K562 (cell line): Measurements from ENCODE around the gene GPR42. TPM values are rescaled to one million over a fixed set of nuclear protein-coding genes. Genes with fewer than 3 reads are reported as not detected.

ENCODE experiments used
- FOSL1 ChIP-seq: fragments of 200-800 bp; sonication (Bioruptor generic); conservative IDR thresholded peaks from 2 replicates; pipeline ENCODE4 v1.6.1; 2016; ENCODE audit warnings: missing genetic modification characterization, missing compliant biosample characterization
- GABPB2 ChIP-seq: fragments of 250-450 bp; sonication (Bioruptor Pico); conservative IDR thresholded peaks from 2 replicates; pipeline ENCODE4 v1.5.1; 2021; ENCODE audit warnings: mild to moderate bottlenecking
- HMG20A ChIP-seq: fragments of 450-650 bp; formaldehyde crosslinking; conservative IDR thresholded peaks from 2 replicates; pipeline ENCODE4 v1.4.0; 2020; ENCODE audit warnings: mild to moderate bottlenecking, mixed read lengths
- LEF1 ChIP-seq: fragments of 450-650 bp; IDR thresholded peaks from 2 replicates; pipeline ENCODE4 v1.6.1; 2016; ENCODE audit warnings: mild to moderate bottlenecking
- PCBP1 ChIP-seq: fragments of 200-400 bp; formaldehyde crosslinking; IDR thresholded peaks from 2 replicates; pipeline ENCODE4 v1.6.1; 2018; ENCODE audit warnings: mild to moderate bottlenecking, low read depth, low read length; ENCODE audit not compliant: poor library complexity, severe bottlenecking
- ZNF224 ChIP-seq: sonication (generic); formaldehyde crosslinking; IDR thresholded peaks from 2 replicates; pipeline ENCODE4 v1.8.0; 2022; ENCODE audit warnings: mild to moderate bottlenecking, missing genetic modification reagents
- polyA plus RNA-seq, 8 experiments: library from polyadenylated mRNA; depleted of rRNA in 4 of 8; stranded (reverse) in 5 of 8; unstranded in 3 of 8; fragments of >200 nt; fragmentation: Nextera tagmentation in 2 of 8; fragmentation: Illumina TruSeq in 1 of 8; extraction: Ambion mirVana in 2 of 8; extraction: Trizol in 1 of 8; gene quantifications; 2 replicates each; pipeline versions ENCODE4 v1.2.1 to v1.2.3, GENCODE V29; 2011 to 2014; ENCODE audit warnings: inconsistent platforms in 1 of 8, missing spikeins in 1 of 8
- total RNA-seq, 7 experiments: library from RNA; depleted of rRNA in 6 of 7; stranded (reverse); fragments of >200 nt in 6 of 7; fragmentation: Illumina TruSeq in 2 of 7; extraction: Trizol in 2 of 7; gene quantifications; 2 replicates each; pipeline versions ENCODE4 v1.2.1 to v1.2.3, GENCODE V29; 2011 to 2021; ENCODE audit warnings: low replicate concordance in 1 of 7
- TF ChIP-seq, protein P1 (sequence below): fragments of 250-450 bp; sonication (Bioruptor Pico); IDR thresholded peaks from 2 replicates; pipeline ENCODE4 v1.8.0; 2022; ENCODE audit warnings: moderate library complexity, mild to moderate bottlenecking, inconsistent platforms
- TF ChIP-seq, protein P2 (sequence below): sonication (generic); formaldehyde crosslinking; IDR thresholded peaks from 2 replicates; pipeline ENCODE4 v1.8.0; 2022; ENCODE audit warnings: missing genetic modification reagents, mild to moderate bottlenecking, moderate library complexity, borderline replicate concordance
- TF ChIP-seq, protein P3 (sequence below): fragments of 450-650 bp; IDR thresholded peaks from 2 replicates; pipeline ENCODE4 v1.6.1; 2018; ENCODE audit not compliant: partially characterized antibody
- TF ChIP-seq, protein P4 (sequence below): fragments of 450-650 bp; formaldehyde crosslinking; IDR thresholded peaks from 2 replicates; pipeline ENCODE4 v1.4.0; 2022; ENCODE audit warnings: missing genetic modification characterization

GPR42 gene
- total and polyA plus RNA-seq, 9 of the 15 experiments (the other 6 are each of a cell fraction or from before 2014, with no cell fraction given) = not detected

DNA sequence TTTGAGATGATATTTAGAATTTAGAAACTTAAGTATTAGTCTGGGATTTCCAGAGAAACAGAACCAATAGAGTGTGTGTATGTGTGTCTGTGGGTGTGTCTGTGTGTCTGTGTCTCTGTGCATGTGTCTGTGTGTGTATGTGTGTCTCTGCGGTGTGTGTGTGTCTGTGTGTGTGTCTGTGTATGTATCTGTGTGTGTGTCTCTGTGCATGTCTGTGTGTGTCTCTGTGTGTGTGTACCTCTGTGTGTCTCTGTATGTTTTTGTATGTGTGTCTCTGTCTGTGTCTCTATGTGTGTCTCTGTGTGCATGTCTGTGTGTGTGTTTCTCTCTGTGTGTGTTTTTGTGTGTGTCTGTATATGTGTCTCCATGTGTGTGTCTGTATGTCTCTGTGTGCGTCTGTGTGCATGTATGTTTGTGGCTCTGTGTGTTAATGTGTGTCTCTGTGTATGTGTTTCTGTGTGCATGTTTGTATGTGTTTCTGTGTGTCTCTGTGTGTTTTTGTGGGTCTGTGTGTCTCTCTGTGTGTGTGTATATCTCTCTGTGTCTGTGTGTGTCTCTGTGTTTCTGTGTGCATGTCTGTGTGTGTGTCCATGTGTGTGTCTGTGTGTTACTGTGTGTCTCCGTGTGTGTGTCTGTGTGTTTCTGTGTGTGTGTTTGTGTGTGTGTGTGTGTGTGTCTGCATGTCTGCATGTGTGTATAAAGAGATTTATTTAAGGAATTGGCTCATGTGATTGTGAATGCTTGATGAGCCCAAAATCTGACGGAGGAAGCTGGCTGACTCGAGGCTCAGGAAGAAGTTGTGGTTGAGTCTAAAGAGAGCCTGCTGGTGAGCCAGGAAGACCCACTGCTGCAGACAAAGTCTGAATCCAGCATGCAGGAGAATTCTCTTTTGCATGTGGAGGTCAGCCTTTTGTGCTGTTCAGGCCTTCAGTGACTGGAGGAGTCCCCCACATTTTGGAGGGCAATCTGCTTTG, 22.2 kb downstream of the GPR42 start (continued):
- TF ChIP-seq, protein P1, sequence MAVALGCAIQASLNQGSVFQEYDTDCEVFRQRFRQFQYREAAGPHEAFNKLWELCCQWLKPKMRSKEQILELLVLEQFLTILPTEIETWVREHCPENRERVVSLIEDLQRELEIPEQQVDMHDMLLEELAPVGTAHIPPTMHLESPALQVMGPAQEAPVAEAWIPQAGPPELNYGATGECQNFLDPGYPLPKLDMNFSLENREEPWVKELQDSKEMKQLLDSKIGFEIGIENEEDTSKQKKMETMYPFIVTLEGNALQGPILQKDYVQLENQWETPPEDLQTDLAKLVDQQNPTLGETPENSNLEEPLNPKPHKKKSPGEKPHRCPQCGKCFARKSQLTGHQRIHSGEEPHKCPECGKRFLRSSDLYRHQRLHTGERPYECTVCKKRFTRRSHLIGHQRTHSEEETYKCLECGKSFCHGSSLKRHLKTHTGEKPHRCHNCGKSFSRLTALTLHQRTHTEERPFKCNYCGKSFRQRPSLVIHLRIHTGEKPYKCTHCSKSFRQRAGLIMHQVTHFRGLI (CRISPR knock-in tag) = no peak
- TF ChIP-seq PCBP1 (no peak), ZNF224 (CRISPR knock-in tag) (no peak), FOSL1 (tag) (no peak; the same call in 1 of the 2 replicates), LEF1 (no peak), GABPB2 (no peak), HMG20A (CRISPR knock-in tag) (no peak)
- TF ChIP-seq, protein P2, sequence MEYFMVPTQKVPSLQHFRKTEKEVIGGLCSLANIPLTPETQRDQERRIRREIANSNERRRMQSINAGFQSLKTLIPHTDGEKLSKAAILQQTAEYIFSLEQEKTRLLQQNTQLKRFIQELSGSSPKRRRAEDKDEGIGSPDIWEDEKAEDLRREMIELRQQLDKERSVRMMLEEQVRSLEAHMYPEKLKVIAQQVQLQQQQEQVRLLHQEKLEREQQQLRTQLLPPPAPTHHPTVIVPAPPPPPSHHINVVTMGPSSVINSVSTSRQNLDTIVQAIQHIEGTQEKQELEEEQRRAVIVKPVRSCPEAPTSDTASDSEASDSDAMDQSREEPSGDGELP (CRISPR knock-in tag) = no peak
- TF ChIP-seq, protein P3, sequence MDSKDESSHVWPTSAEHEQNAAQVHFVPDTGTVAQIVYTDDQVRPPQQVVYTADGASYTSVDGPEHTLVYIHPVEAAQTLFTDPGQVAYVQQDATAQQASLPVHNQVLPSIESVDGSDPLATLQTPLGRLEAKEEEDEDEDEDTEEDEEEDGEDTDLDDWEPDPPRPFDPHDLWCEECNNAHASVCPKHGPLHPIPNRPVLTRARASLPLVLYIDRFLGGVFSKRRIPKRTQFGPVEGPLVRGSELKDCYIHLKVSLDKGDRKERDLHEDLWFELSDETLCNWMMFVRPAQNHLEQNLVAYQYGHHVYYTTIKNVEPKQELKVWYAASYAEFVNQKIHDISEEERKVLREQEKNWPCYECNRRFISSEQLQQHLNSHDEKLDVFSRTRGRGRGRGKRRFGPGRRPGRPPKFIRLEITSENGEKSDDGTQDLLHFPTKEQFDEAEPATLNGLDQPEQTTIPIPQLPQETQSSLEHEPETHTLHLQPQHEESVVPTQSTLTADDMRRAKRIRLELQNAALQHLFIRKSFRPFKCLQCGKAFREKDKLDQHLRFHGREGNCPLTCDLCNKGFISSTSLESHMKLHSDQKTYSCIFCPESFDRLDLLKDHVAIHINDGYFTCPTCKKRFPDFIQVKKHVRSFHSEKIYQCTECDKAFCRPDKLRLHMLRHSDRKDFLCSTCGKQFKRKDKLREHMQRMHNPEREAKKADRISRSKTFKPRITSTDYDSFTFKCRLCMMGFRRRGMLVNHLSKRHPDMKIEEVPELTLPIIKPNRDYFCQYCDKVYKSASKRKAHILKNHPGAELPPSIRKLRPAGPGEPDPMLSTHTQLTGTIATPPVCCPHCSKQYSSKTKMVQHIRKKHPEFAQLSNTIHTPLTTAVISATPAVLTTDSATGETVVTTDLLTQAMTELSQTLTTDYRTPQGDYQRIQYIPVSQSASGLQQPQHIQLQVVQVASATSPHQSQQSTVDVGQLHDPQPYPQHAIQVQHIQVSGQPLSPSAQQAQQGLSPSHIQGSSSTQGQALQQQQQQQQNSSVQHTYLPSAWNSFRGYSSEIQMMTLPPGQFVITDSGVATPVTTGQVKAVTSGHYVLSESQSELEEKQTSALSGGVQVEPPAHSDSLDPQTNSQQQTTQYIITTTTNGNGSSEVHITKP = no peak
- TF ChIP-seq, protein P4, sequence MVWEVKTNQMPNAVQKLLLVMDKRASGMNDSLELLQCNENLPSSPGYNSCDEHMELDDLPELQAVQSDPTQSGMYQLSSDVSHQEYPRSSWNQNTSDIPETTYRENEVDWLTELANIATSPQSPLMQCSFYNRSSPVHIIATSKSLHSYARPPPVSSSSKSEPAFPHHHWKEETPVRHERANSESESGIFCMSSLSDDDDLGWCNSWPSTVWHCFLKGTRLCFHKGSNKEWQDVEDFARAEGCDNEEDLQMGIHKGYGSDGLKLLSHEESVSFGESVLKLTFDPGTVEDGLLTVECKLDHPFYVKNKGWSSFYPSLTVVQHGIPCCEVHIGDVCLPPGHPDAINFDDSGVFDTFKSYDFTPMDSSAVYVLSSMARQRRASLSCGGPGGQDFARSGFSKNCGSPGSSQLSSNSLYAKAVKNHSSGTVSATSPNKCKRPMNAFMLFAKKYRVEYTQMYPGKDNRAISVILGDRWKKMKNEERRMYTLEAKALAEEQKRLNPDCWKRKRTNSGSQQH (CRISPR knock-in tag) = peak; percentile 75; the same call in 1 of the 2 replicates
